NCI-H2171 treated with DMSO at 0.1 percent for 48 hours (cell line): Measurements from ENCODE around the gene NDUFS1.
"Not testable (repeated sequence)": the region's sequence is repeated elsewhere in the genome, so short reads cannot be mapped to it uniquely, and the experiment has no call there.

Experiments
- DNase-seq: peaks from one replicate; lab custom pipeline; 2025; lab: John Stamatoyannopoulos, UW

The NDUFS1 gene

GRCh38 chr2:206159346-206160124 lies at the start of gene NDUFS1, which contains the start of gene EEF1B2:
Gene NDUFS1, minus strand, starts transcription at chr2:206159444. Its CDS starts 5,766 bp downstream, at chr2:206153678.
Gene EEF1B2, plus strand, starts transcription at chr2:206159895. Its CDS starts 85 bp downstream, at chr2:206159980.
- DNase-seq: peak; percentile 97

GRCh38 chr2:206208900-206209299 lies 49.7 kb upstream of the NDUFS1 start:
- DNase-seq: no peak

GRCh38 chr2:206207316-206207715 lies 48.1 kb upstream of the NDUFS1 start:
- DNase-seq: not testable (repeated sequence)

- no peak for DNase-seq
These were observed 45.5 kb upstream of the NDUFS1 start for GRCh38 chr2:206204710-206205109.

- DNase-seq: no peak
These were observed 44.1 kb upstream of the NDUFS1 start for GRCh38 chr2:206203331-206203730.

GRCh38 chr2:206202446-206202845 lies 43.2 kb upstream of the NDUFS1 start:
- DNase-seq: no peak

GRCh38 chr2:206201075-206201848 lies 42.0 kb upstream of the NDUFS1 start:
- no peak for DNase-seq

GRCh38 chr2:206198677-206199076 lies 39.4 kb upstream of the NDUFS1 start:
- DNase-seq: no peak

GRCh38 chr2:206193671-206194357 lies 34.6 kb upstream of the NDUFS1 start:
- DNase-seq: no peak

- no peak for DNase-seq
These were observed 32.9 kb upstream of the NDUFS1 start for GRCh38 chr2:206192157-206192556.

GRCh38 chr2:206190689-206191088 lies 31.4 kb upstream of the NDUFS1 start:
- no peak for DNase-seq

- DNase-seq: no peak
These were observed 30.9 kb upstream of the NDUFS1 start for GRCh38 chr2:206190111-206190510.

GRCh38 chr2:206189691-206190090 lies 30.4 kb upstream of the NDUFS1 start:
- DNase-seq: no peak

- DNase-seq: not testable (repeated sequence)
These were observed 22.3 kb upstream of the NDUFS1 start for GRCh38 chr2:206181526-206181925.

- no peak for DNase-seq
These were observed 17.7 kb upstream of the NDUFS1 start for GRCh38 chr2:206176901-206177300.

- DNase-seq: no peak
These were observed 16.9 kb upstream of the NDUFS1 start for GRCh38 chr2:206176121-206176520.

- no peak for DNase-seq
These were observed 13.9 kb upstream of the NDUFS1 start for GRCh38 chr2:206173147-206173546.

GRCh38 chr2:206171624-206172397 lies 12.6 kb upstream of the NDUFS1 start:
- DNase-seq: not testable (repeated sequence)

GRCh38 chr2:206168230-206168629 lies 9.0 kb upstream of the NDUFS1 start:
- not testable (repeated sequence) for DNase-seq

- DNase-seq: peak; percentile 33
These were observed 5.1 kb upstream of the NDUFS1 start for GRCh38 chr2:206164261-206164862.

GRCh38 chr2:206163251-206163880 lies 4.1 kb upstream of the NDUFS1 start:
- DNase-seq: no peak
